GM10266 (cell line): Measurements from ENCODE around the gene GPC6.

Experiments
- DNase-seq: peaks from one replicate; pipeline ENCODE4 v3.0.0; 2012; ENCODE audit errors: extremely low spot score
- TF ChIP-seq, protein P1 (sequence below): IDR thresholded peaks from 2 replicates; pipeline ENCODE4 v1.5.1; 2012; ENCODE audit warnings: mild to moderate bottlenecking, low read depth; ENCODE audit not compliant: control insufficient read depth, insufficient read depth; ENCODE audit errors: missing control alignments

The GPC6 gene

DNA sequence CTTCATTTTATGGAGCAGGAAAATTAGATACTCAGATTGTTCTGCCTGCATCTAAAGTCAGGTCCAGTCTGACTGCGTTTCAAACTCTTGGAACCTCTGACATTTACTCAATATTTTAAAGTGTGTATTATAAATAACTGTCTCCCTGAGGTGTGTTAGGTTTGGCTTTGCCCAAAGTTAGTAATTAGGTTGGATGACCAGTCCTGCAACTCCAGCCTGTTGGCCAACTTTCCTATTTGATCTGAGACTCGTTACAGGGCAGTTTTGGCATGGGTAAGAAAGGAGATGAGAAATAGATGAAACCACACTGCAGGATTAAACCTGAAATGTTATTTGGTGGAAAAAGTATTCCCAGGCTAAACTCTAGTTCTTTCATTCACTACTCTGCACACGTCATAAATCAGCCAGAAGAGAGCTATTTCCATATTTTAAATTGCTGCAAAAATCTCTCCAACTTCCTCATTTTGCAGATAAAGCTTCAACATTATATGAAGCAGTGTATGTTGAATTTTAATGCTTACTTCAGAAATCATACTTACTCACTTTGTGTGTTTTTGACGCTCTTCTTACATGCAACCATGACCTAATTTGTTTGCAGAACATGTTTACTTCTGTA is 895.8 kb downstream of the GPC6 start:
- no peak for DNase-seq
- TF ChIP-seq, protein P1, sequence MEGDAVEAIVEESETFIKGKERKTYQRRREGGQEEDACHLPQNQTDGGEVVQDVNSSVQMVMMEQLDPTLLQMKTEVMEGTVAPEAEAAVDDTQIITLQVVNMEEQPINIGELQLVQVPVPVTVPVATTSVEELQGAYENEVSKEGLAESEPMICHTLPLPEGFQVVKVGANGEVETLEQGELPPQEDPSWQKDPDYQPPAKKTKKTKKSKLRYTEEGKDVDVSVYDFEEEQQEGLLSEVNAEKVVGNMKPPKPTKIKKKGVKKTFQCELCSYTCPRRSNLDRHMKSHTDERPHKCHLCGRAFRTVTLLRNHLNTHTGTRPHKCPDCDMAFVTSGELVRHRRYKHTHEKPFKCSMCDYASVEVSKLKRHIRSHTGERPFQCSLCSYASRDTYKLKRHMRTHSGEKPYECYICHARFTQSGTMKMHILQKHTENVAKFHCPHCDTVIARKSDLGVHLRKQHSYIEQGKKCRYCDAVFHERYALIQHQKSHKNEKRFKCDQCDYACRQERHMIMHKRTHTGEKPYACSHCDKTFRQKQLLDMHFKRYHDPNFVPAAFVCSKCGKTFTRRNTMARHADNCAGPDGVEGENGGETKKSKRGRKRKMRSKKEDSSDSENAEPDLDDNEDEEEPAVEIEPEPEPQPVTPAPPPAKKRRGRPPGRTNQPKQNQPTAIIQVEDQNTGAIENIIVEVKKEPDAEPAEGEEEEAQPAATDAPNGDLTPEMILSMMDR, result no peak

DNA sequence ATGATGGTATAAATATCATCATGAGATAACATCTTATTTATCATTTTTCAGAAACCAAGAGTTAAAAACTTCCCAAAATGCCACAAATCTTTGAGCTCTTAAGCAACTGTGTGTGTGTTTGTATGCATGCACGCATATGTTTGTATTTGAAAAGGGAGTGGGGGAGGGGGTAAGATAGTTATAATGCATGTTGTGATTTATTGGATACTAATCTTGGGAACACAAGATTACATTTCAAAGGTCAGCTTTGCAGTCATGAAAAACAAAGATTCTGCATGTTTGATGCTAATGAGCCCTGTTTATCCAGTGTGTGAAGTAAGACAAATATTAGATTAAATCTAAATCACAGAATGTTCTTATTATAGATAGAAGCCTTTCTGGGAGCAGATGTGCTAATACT is 897.0 kb downstream of the GPC6 start:
- TF ChIP-seq, protein P1, result no peak
- DNase-seq, result no peak

DNA sequence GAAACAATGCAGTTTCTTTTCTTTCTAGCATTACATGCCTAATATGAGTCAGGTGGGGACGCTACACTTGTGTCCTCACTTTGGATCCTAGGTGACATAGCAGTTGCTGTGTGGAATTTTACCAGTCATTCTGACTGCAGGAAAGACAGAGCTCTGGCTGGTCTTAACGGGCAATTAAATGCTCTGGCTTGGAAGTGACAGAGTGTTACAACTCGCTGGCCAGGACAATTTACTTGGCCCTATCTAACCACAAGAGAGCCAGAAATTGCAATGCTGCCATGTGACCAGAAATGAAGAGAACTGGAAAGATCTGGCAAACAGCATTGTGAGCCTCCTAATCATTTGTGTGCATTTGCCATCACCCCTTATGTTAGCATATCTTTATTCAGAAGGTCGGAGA is 901.8 kb downstream of the GPC6 start:
- TF ChIP-seq, protein P1, result no peak
- no peak for DNase-seq

GRCh38 chr13:94129490-94129894 is 902.9 kb downstream of the GPC6 start:
- TF ChIP-seq, protein P1, result no peak
- DNase-seq, result no peak

- DNase-seq, result no peak
- TF ChIP-seq, protein P1, result no peak
Measured at GRCh38 chr13:94138831-94139230, 912.2 kb downstream of the GPC6 start.

- TF ChIP-seq, protein P1, result no peak
- no peak for DNase-seq
Measured at GRCh38 chr13:94139393-94139995, 912.9 kb downstream of the GPC6 start.

- TF ChIP-seq, protein P1, result no peak
- no peak for DNase-seq
Measured at GRCh38 chr13:94140027-94140426, 913.4 kb downstream of the GPC6 start.
